Natural killer cell treated with Interleukin-12 subunit alpha and Interleukin-12 subunit beta and Interleukin-15 and Interleukin-18, amount 100 ng/mL, for 72 hours (primary cell): ENCODE measurements around the gene SHROOM2. TPM values are rescaled to one million over a fixed set of nuclear protein-coding genes. Genes with fewer than 3 reads are reported as not detected.
A peak's percentile ranks its signal among the peaks of the same experiment; 100 is the strongest.

ENCODE experiments used
- ATAC-seq, 2 donors: fragments of 150-1000 bp; cut with Tn5 transposase in 1 of 2; sonication (Bioruptor Pico), chemical (Tn5 transposase) in 1 of 2; 2 replicates each; pipeline ENCODE4 v1.10.0; 2021
- DNase-seq: peaks from one replicate; pipeline ENCODE4 v3.0.0; 2022; ENCODE audit warnings: low spot score
- H3K27ac Mint-ChIP-seq, 2 donors: 1 replicate in 1 of 2; 2 replicates in 1 of 2; pipeline ENCODE4 v1.8.0; 2022; ENCODE audit warnings: mixed read lengths in 2 of 2, mild to moderate bottlenecking in 1 of 2, moderate library complexity in 1 of 2
- H3K27me3 Mint-ChIP-seq, 2 donors: 1 replicate in 1 of 2; 2 replicates in 1 of 2; pipeline ENCODE4 v1.8.0; 2022; ENCODE audit warnings: mixed read lengths in 2 of 2
- H3K36me3 Mint-ChIP-seq: one replicate; pipeline ENCODE4 v1.8.0; 2022; ENCODE audit warnings: mixed read lengths
- H3K4me1 Mint-ChIP-seq, 2 donors: 1 replicate in 1 of 2; 2 replicates in 1 of 2; pipeline ENCODE4 v1.8.0; 2022; ENCODE audit warnings: low read depth in 2 of 2, mixed read lengths in 2 of 2, mild to moderate bottlenecking in 1 of 2
- H3K4me3 Mint-ChIP-seq: one replicate; pipeline ENCODE4 v1.8.0; 2022; ENCODE audit warnings: mixed read lengths
- H3K9me3 Mint-ChIP-seq: 2 replicates; pipeline ENCODE4 v1.8.0; 2022; ENCODE audit warnings: mixed read lengths
- total RNA-seq, 2 donors: library from RNA; stranded (reverse); gene quantifications; one replicate each; pipeline ENCODE4 v1.2.3, GENCODE V29; 2022

Gene SHROOM2
- total RNA-seq, 2 donors from 2014 or later = 0.08 TPM; not detected in 1

DNA sequence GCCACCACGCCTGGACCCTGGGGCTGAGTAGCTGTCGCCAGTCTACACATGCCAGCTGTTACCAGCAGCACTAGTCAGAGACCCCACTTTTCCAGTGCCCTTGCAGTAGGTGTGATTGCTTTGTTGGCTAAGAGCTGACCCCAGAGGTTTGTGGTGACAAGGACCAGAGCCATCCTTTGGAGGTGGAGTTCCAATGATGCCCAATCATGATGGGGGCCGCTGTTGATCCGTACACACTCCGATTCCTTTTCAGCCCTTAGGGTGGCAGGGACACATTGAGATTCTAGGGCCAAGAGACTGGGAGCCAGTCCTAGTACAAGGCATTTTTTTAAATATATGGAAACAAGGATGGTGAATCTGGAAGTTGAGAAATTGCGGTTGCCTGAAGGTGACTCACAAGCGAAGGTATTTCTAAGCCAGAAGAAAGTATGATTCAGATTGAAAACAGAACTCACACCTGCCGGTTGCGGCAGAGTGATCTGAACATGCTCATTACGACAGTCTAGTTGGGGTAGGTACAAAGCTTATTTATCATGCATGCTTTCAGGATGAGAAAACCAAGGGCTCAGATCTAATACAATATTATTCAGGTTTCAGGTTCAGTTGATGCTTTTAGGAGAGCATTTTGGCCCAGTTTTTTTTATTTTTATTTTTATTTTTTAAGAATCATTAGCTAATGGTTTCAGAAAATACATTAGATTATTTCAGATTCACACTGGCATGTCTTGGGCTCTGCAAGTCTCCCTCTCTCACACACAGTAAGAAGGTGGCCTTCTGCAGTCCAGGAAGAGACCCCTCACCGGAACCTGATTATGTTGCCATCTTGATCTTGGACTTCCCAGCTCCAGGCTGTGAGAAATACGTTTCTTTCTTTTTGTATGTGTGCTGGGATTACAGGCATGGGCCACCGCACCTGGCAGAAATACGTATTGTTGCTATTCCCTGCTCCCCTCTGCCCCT, 43.4 kb downstream of the SHROOM2 start:
- Mint-ChIP-seq H3K4me1 (peaks cover 0 to 9% of the 10 kb centered on the region in 2 donors), H3K27ac (no peak overlapping the region), H3K36me3 (no peaks in the 10 kb centered on the region), H3K9me3 (no peaks in the 10 kb centered on the region), H3K27me3 (peaks cover 0 to 4% of the 10 kb centered on the region in 2 donors), H3K4me3 (no peak overlapping the region)
- DNase-seq (no peak), ATAC-seq (peak in 1 of 2 donors; percentile 69)

DNA sequence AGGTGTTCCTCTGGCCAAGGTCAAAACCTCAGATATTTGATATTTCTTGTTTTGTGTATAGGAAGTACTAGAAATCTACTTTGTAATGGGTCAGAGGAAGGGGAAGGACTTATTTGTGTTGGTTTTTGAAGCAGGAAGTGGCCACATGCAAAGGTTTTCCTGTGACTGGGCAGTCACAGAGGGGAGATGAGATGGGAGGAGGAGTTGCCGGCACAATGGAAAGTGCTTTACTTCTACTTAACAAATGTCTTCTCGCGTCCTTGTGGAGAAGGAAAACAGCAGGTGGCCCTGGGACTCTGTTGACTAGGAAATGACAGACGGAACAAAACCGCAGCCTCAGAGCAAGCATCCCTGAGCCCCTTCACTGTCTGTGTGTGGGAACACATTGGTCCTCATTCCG, 46.6 kb downstream of the SHROOM2 start:
- no peak for DNase-seq
- Mint-ChIP-seq H3K27ac (no peak overlapping the region), H3K9me3 (no peaks in the 10 kb centered on the region), H3K4me3 (peak overlapping the region; percentile 44), H3K4me1 (peaks cover 0 to 9% of the 10 kb centered on the region in 2 donors), H3K36me3 (no peaks in the 10 kb centered on the region), H3K27me3 (no peaks in the 10 kb centered on the region)
- no peak for ATAC-seq

DNA sequence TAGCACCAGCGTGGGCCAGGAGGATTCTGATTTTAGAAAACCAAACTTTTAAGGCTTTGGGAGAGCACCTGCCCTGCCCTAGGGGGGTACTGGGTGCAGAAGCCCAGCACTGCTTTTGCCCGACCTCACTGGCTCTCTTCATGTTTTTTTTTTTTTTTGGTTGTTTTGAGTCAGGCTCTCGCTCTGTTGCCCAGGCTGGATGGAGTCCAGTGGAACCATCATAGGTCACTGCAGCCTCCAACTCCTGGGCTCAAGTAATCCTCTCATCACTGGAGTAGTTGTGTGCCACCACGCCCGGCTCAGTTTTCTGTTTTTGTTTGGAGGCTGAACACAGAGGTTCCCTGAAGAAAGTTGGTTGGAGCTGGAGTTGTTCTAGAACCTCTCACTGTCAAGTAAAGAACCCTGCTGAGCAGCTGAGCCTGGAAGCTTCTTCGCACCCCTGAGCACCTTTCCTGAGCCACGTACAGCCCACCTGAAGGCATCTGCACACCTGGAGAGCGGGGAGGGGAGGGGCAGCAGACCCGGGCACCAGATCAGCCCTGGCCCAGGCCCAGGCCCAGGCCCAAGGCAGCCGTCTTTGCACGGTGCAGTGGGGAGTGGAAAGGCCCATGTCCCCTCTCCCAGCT, 49.5 kb downstream of the SHROOM2 start:
- Mint-ChIP-seq H3K9me3 (no peaks in the 10 kb centered on the region), H3K27ac (no peak overlapping the region), H3K4me3 (no peak overlapping the region), H3K4me1 (peaks cover 0 to 9% of the 10 kb centered on the region in 2 donors), H3K36me3 (no peaks in the 10 kb centered on the region), H3K27me3 (peaks cover 0 to 6% of the 10 kb centered on the region in 2 donors)
- no peak for ATAC-seq
- DNase-seq = no peak

DNA sequence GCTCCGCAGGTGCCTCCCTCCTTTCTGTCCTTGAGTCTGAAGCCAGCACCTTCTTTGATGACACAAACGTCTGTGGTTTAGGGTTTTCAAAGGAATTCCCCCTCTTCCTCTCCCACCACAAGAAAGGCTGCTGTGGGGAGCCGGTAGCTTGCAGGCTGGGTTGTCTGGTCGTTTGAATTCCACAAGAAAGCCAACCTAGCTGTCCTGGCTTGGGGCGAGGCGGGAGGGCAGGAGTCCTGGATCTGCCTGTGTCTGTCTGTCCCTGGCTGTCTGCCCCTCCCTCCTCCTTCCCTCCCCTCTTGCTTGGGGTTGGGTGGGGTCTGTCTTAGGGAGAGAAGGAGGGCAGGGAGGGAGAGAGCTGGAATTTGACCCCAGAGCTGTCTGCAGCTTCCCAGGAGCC, 56.3 kb downstream of the SHROOM2 start:
- DNase-seq = no peak
- H3K9me3 Mint-ChIP-seq = no peaks in the 10 kb centered on the region
- no peaks in the 10 kb centered on the region for H3K36me3 Mint-ChIP-seq
- H3K27ac Mint-ChIP-seq = no peak overlapping the region
- peaks cover 5 to 18% of the 10 kb centered on the region in 2 donors for H3K27me3 Mint-ChIP-seq
- no peak overlapping the region for H3K4me3 Mint-ChIP-seq
- H3K4me1 Mint-ChIP-seq = peaks cover 0 to 2% of the 10 kb centered on the region in 2 donors
- peak in 1 of 2 donors; percentile 32 for ATAC-seq

DNA sequence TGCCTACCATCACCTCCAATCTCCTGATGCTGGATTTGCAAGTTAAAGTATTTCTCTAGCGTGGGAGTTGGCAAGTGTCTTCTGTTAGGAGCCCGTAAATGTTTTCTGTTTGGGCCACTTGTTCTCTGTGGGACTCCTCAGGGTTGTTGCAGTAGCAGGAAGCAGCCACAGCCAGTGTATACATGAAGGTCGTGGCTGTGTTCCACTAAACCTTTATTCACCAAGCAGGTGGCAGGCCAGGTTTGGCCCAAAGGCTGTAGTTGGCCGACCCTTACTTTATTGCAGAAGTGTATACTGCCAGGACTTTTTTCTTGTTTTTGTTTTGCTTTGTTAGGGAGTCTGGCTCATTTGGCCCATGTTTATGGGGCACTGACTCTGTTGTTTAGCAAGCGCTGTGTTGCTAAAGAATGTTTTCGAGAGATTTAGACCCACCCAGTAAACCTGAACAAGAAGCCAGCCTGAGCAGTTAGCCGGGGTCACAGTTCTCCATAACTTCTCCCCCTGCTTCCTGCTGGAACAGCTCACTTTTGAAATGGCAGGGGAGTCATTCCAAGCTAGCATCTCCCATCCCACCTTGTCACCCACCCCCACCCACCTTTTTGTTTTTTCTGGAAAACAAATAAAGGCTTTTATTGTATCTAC, 58.8 kb downstream of the SHROOM2 start:
- ATAC-seq (no peak), DNase-seq (no peak)
- Mint-ChIP-seq H3K4me3 (no peak overlapping the region), H3K27me3 (peaks cover 5 to 12% of the 10 kb centered on the region in 2 donors), H3K27ac (no peak overlapping the region), H3K4me1 (peaks cover 0 to 2% of the 10 kb centered on the region in 2 donors), H3K36me3 (no peaks in the 10 kb centered on the region), H3K9me3 (no peaks in the 10 kb centered on the region)

DNA sequence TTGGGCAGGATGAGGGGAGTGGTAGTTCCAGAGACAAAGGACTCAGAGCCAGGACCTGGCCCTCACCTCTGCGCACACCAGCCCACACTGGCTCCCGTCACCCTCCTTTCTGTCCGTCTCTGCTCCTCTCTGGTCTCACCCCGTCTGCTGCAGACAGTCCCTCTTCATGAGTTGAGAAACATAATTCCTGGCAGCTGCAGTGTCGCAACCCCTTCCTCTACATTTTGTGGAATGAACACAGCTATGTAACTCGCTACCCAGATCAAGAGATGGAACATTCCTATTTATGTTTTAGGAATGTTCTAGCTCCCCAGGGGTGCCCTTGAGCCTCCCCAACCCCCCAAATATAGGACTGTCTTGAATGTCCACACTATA, 59.3 kb downstream of the SHROOM2 start:
- H3K4me1 Mint-ChIP-seq = peaks cover 0 to 2% of the 10 kb centered on the region in 2 donors
- peaks cover 5 to 12% of the 10 kb centered on the region in 2 donors for H3K27me3 Mint-ChIP-seq
- H3K36me3 Mint-ChIP-seq = no peaks in the 10 kb centered on the region
- no peaks in the 10 kb centered on the region for H3K9me3 Mint-ChIP-seq
- ATAC-seq (no peak), DNase-seq (no peak)
- H3K4me3 Mint-ChIP-seq = no peak overlapping the region
- no peak overlapping the region for H3K27ac Mint-ChIP-seq

DNA sequence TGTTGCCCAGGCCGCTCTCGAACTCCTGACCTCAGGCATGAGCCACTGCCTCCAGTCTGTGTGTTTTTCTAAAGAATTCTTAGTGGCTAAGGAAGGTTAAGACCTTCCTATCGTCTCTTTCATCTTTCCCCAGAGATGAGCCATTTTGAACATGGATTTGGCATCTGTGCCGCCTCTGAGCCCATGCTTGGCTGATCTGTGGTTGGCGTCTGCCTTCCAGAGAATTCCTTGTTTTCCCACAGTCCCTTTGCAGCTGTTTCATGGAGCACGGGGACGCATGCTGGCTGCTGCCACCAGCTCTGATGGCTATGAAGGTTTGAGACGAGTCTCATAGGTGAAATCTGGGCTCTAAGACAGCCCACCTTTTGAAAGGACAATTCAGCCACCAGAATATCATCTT, 60.4 kb downstream of the SHROOM2 start:
- Mint-ChIP-seq H3K4me3 (no peak overlapping the region), H3K27ac (no peak overlapping the region), H3K36me3 (no peaks in the 10 kb centered on the region), H3K9me3 (no peaks in the 10 kb centered on the region), H3K27me3 (peaks cover 5 to 9% of the 10 kb centered on the region in 2 donors), H3K4me1 (peaks cover 0 to 2% of the 10 kb centered on the region in 2 donors)
- DNase-seq (no peak), ATAC-seq (no peak)

DNA sequence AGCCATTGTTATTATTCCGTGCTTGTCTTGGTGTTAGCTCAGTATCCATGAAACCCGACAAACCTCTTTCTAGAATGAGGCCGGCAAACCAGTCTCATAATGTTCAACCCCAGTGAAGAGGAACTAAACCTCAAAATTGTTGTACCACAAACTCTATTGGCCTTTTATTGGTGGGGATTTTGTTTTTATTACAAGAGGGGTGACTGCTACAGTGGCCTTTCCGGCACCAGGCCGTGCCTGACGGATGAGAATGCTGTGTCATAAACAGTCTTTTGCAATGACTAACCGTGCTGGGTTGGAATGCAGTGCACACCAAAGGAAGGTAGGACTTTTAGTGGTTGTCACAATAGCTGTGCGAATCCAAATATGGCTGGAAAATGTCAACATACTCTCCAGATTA, 60.8 kb downstream of the SHROOM2 start:
- H3K4me3 Mint-ChIP-seq = no peak overlapping the region
- no peak for DNase-seq

DNA sequence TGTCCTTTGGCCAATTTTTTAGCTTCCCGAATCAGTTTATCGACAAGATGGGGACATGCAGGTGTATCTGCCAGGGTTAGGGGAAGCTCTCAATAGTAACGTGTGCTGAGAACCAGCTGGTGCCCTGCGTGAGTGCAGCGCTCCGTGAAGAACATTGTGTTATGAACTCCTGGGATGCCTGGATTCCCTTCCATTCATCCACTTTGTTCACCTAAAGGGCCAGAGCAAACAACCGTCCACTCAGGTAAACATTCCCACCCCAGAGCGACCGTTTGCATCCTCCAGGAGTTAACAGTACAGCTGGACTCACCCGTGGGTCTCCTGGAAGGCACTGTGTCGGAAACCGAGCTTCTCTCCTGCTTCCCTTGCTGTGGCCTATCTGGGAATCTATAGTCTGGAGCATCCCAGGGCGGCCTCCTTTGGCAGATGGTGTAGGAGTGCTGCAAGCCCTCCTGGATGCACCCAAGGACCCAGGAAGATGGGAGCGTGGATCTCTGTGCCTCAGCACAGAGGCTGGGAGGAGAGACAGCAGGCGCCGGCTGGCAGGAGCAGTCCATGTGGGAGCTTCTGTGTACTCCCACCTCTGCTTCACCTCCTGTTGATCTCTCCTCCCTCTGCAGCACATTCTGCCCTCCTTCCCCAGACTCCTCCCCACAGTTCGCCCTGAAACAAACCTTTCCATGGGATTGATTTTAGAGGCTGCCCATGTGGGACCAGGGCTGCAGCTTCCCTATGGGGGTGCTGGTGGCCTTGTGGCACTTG, 62.7 kb downstream of the SHROOM2 start:
- Mint-ChIP-seq H3K9me3 (no peaks in the 10 kb centered on the region), H3K4me1 (no peaks in the 10 kb centered on the region), H3K27ac (no peak overlapping the region), H3K36me3 (no peaks in the 10 kb centered on the region), H3K4me3 (no peak overlapping the region), H3K27me3 (peaks cover 5 to 9% of the 10 kb centered on the region in 2 donors)
- DNase-seq (no peak), ATAC-seq (peak in 1 of 2 donors; percentile 40)

More for the DNA sequence above, 60.8 kb downstream of the SHROOM2 start:
- Mint-ChIP-seq H3K36me3 (no peaks in the 10 kb centered on the region), H3K27ac (no peak overlapping the region), H3K9me3 (no peaks in the 10 kb centered on the region), H3K27me3 (peaks cover 5 to 9% of the 10 kb centered on the region in 2 donors), H3K4me1 (peaks cover 0 to 2% of the 10 kb centered on the region in 2 donors)
- no peak for ATAC-seq

DNA sequence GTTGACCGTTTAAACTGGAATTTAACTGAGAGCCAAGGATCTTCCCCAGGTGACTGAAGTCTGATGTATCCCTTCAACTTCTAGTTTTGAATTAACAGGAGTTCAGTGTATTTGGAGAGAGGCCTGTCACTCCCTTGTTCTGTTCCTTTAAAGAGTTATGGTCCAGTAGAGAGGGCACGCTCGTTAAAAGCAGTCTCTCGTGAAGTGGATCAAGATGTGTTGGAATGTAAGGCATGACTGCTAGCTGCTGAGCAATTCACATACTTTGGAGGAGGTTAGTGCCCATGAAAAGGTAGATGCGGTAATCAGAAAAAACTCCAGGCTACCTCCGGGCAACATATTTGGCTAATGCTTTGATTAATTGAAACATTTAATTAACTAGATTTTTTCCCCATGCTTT, 65.7 kb downstream of the SHROOM2 start:
- H3K4me3 Mint-ChIP-seq = no peak overlapping the region
- no peak overlapping the region for H3K27ac Mint-ChIP-seq
- no peaks in the 10 kb centered on the region for H3K9me3 Mint-ChIP-seq
- DNase-seq = no peak
- peaks cover 0 to 6% of the 10 kb centered on the region in 2 donors for H3K27me3 Mint-ChIP-seq
- no peaks in the 10 kb centered on the region for H3K36me3 Mint-ChIP-seq
- no peaks in the 10 kb centered on the region for H3K4me1 Mint-ChIP-seq
- no peak for ATAC-seq

DNA sequence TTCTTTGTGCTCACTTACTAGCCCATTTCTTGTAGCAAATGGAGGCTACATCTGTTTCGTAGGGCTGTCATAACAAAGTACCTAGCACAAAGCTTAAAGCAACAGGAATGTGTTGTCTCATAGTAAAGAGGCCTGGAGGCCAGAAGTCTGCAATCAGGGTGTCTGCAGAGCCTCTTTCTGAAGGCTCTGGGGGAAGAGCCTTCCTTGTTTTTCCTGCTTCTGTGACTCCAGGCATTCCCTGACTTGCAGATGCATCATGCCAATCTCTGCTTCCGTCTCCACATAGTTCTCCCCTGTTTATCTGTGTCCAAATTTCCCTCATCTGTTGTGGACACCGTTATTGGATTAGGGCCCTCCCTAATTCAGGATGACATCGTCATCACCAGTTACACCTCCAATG, 67.1 kb downstream of the SHROOM2 start:
- no peak for ATAC-seq
- H3K27me3 Mint-ChIP-seq = peaks cover 0 to 4% of the 10 kb centered on the region in 2 donors
- H3K4me3 Mint-ChIP-seq = no peak overlapping the region

DNA sequence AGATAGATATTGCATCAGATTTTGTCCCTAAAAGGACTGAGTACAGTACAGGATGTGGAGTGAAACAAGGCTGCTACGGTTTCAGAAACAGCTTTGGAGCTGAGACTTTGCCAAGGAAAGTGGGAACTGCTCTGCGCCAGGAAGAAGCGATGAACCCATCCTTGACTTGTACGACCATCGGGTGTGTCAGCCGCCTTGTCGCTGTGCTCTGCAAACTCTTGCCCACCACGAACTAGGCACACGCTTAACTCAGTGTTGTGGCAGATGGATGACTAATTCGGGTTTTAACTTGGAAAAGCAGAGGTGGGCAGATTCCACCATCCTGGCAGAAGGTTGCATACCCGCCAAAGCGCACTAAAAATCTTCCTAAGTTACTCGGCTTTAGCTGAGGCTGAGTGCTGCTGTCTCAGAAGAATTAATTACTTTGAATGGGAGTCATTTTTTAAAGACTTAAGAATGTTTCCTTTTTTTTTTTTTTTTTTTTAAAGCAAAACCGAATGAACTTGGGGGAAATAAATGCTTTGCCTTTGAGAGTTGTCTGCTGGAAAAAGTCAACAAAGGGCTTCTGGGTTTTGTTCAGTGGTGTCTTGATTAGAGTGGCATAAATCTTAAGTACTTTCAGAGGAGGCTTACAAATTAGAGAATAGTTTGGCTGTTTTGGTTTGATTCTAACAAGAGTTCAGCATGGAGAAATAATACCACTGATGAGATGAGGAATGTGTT, 69.5 kb downstream of the SHROOM2 start:
- DNase-seq (no peak), ATAC-seq (no peak)
- no peaks in the 10 kb centered on the region for H3K36me3 Mint-ChIP-seq
- H3K27me3 Mint-ChIP-seq = peaks cover 0 to 8% of the 10 kb centered on the region in 2 donors
- H3K27ac Mint-ChIP-seq = no peak overlapping the region
- H3K9me3 Mint-ChIP-seq = no peaks in the 10 kb centered on the region
- no peak overlapping the region for H3K4me3 Mint-ChIP-seq
- no peaks in the 10 kb centered on the region for H3K4me1 Mint-ChIP-seq

More for the DNA sequence above, 67.1 kb downstream of the SHROOM2 start:
- DNase-seq = no peak
- H3K4me1 Mint-ChIP-seq = no peaks in the 10 kb centered on the region
- H3K9me3 Mint-ChIP-seq = no peaks in the 10 kb centered on the region
- no peak overlapping the region for H3K27ac Mint-ChIP-seq
- H3K36me3 Mint-ChIP-seq = no peaks in the 10 kb centered on the region

DNA sequence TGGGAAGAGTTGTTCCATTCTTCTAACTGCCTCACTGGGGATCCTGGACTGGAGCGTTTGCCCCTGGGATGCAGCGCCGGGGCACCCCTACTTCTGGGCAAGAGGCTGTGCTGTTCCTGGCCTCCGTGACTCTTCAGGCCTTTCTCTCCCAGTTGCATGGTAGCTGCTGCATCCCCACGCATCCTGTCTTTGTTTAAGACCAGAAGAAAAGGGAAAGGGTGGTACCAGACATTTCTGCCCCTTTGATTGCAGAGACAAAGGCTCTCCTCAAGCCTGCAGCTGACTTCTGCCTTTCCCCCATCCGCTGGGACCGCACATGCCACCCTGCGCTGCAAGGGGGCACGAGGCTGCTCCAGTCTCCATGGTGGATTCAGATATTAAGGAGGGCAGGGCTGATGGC, 70.4 kb downstream of the SHROOM2 start:
- no peaks in the 10 kb centered on the region for H3K36me3 Mint-ChIP-seq
- H3K4me3 Mint-ChIP-seq = no peak overlapping the region
- no peak for ATAC-seq
- H3K27ac Mint-ChIP-seq = no peak overlapping the region
- no peaks in the 10 kb centered on the region for H3K4me1 Mint-ChIP-seq
- H3K27me3 Mint-ChIP-seq = peaks cover 0 to 8% of the 10 kb centered on the region in 2 donors
- no peak for DNase-seq
- no peaks in the 10 kb centered on the region for H3K9me3 Mint-ChIP-seq
